Esophagus squamous epithelium (tissue), 5 donors: ENCODE data around the gene OSGIN1. TPM values are rescaled to one million over a fixed set of nuclear protein-coding genes. Genes with fewer than 3 reads are reported as not detected.

Source experiments
- DNase-seq: peaks from one replicate; lab custom pipeline; 2025; lab: John Stamatoyannopoulos, UW
- H3K27ac ChIP-seq, 4 donors: fragments of 200-600 bp; sonication (generic); one replicate each; pipeline ENCODE4 v1.5.1; 2016 to 2019; ENCODE audit warnings: mild to moderate bottlenecking in 1 of 4
- H3K27me3 ChIP-seq, 4 donors: fragments of 200-600 bp; sonication (generic); 1 replicate in 3 of 4; 2 replicates in 1 of 4; pipeline versions ENCODE4 v1.5.1 to v1.6.0; 2017 to 2021; ENCODE audit warnings: antibody characterized with exemption in 1 of 4
- H3K36me3 ChIP-seq, 3 donors: fragments of 200-600 bp; sonication (generic); one replicate each; pipeline ENCODE4 v1.5.1; 2016 to 2019
- H3K4me1 ChIP-seq, 3 donors: fragments of 200-600 bp; sonication (generic); one replicate each; pipeline ENCODE4 v1.5.1; 2017 to 2019
- H3K4me3 ChIP-seq, 4 donors: fragments of 200-600 bp; sonication (generic); 1 replicate in 3 of 4; 2 replicates in 1 of 4; pipeline ENCODE4 v1.5.1; 2016 to 2019; ENCODE audit warnings: mild to moderate bottlenecking in 2 of 4, moderate library complexity in 1 of 4
- H3K9me3 ChIP-seq, 3 donors: fragments of 200-600 bp; sonication (generic); one replicate each; pipeline ENCODE4 v1.5.1; 2016 to 2019
- CTCF ChIP-seq, 6 experiments: fragments of 450-650 bp in 4 of 6; fragments of 200-600 bp in 2 of 6; sonication (generic) in 2 of 6; IDR thresholded peaks; one replicate each; pipeline ENCODE4 v1.5.1; 2016 to 2019; ENCODE audit warnings: antibody characterized with exemption in 6 of 6, mild to moderate bottlenecking in 4 of 6, moderate library complexity in 4 of 6
- POLR2A ChIP-seq, 4 donors: fragments of 450-650 bp; IDR thresholded peaks; one replicate each; pipeline ENCODE4 v1.6.1; 2017; ENCODE audit warnings: antibody characterized with exemption in 4 of 4, mild to moderate bottlenecking in 4 of 4, moderate library complexity in 3 of 4
- WGBS, 2 donors: methylation state at CpG; one replicate each; pipeline ENCODE4 v1.1.5; 2018; 5-methylcytosine and 5-hydroxymethylcytosine counted together
- intact Hi-C: fragments of 100-400 bp; cut with DNase I; formaldehyde crosslinking; loops from one replicate; pipeline ENCODE4 v1.15.0; 2022
- total RNA-seq, 4 donors: library from RNA; depleted of rRNA; stranded (reverse); fragments of >200 nt; gene quantifications; one replicate each; pipeline ENCODE4 v1.1.0, GENCODE V29; 2016
- donor health status: DM: yes; HTN: yes; CAD: no.

OSGIN1 gene
- total RNA-seq, 4 donors from 2014 or later: 5.0 to 27.6 (median 11.1) TPM

- no peak for DNase-seq
- Histone ChIP-seq H3K36me3 (peaks cover 12 to 97% (median 41%) of the 10 kb centered on the region in 3 donors), H3K4me3 (no peak overlapping the region), H3K9me3 (no peaks in the 10 kb centered on the region), H3K4me1 (peaks cover 0 to 6% (median 0%) of the 10 kb centered on the region in 3 donors), H3K27ac (no peak overlapping the region), H3K27me3 (no peaks in the 10 kb centered on the region)
- TF ChIP-seq CTCF (IDR thresholded peaks at IDR 0.05) (no peak), POLR2A (IDR thresholded peaks at IDR 0.05) (no peak)
- intact Hi-C loops: no loop called here
- WGBS, 2 donors: 94 to 96% methylated on average over 14 to 19 of the region's 22 CpGs
These were observed 38.0 kb upstream of the OSGIN1 start for GRCh38 chr16:83915081-83915480.

- intact Hi-C loops: no loop called here
- Histone ChIP-seq H3K27ac (no peak overlapping the region), H3K27me3 (no peaks in the 10 kb centered on the region), H3K4me3 (no peak overlapping the region), H3K4me1 (peaks cover 0 to 6% (median 0%) of the 10 kb centered on the region in 3 donors), H3K9me3 (no peaks in the 10 kb centered on the region), H3K36me3 (peaks cover 12 to 97% (median 43%) of the 10 kb centered on the region in 3 donors)
- TF ChIP-seq POLR2A (IDR thresholded peaks at IDR 0.05): no peak
- no peak for TF ChIP-seq CTCF (IDR thresholded peaks at IDR 0.05)
- DNase-seq: no peak
- WGBS, 2 donors: 86 to 100% methylated on average over 1 to 8 of the region's 14 CpGs
These were observed 37.5 kb upstream of the OSGIN1 start for GRCh38 chr16:83915491-83915890.

GRCh38 chr16:83917152-83918120 lies 35.6 kb upstream of the OSGIN1 start:
- Histone ChIP-seq H3K4me3 (no peak overlapping the region), H3K9me3 (no peaks in the 10 kb centered on the region), H3K27ac (no peak overlapping the region), H3K4me1 (peaks cover 0 to 6% (median 0%) of the 10 kb centered on the region in 3 donors), H3K27me3 (no peaks in the 10 kb centered on the region), H3K36me3 (peaks cover 12 to 87% (median 38%) of the 10 kb centered on the region in 3 donors)
- WGBS, 2 donors: 90 to 93% methylated on average over 24 to 47 of the region's 51 CpGs
- TF ChIP-seq POLR2A (IDR thresholded peaks at IDR 0.05) (no peak), CTCF (IDR thresholded peaks at IDR 0.05) (no peak)
- DNase-seq: no peak
- intact Hi-C loops: no loop called here

- no peak overlapping the region for H3K27ac ChIP-seq
- peaks cover 0 to 63% (median 28%) of the 10 kb centered on the region in 3 donors for H3K36me3 ChIP-seq
- 81 to 92% methylated on average over 2 of the region's 2 CpGs for WGBS, 2 donors
- H3K4me1 ChIP-seq: peaks cover 0 to under 1% (median 0%) of the 10 kb centered on the region in 3 donors
- H3K27me3 ChIP-seq: no peaks in the 10 kb centered on the region
- TF ChIP-seq CTCF (IDR thresholded peaks at IDR 0.05): no peak
- no peak for TF ChIP-seq POLR2A (IDR thresholded peaks at IDR 0.05)
- H3K4me3 ChIP-seq: no peak overlapping the region
- intact Hi-C loops: no loop called here
- no peak for DNase-seq
- H3K9me3 ChIP-seq: no peaks in the 10 kb centered on the region
These were observed 32.0 kb upstream of the OSGIN1 start for GRCh38 chr16:83920894-83921491.
